Stimulated activated CD8-positive, alpha-beta memory T cell treated with anti-CD3 and anti-CD28 coated beads, Interleukin-4, amount 100 ng/mL, for 1 hour (primary cell): ENCODE measurements around the gene MYMX.
"Not testable (repeated sequence)": the region's sequence is repeated elsewhere in the genome, so short reads cannot be mapped to it uniquely, and the experiment has no call there.

Source experiments
- DNase-seq, 2 donors: peaks; one replicate each; pipeline ENCODE4 v3.0.0-alpha.2; 2020; ENCODE audit warnings: low read depth in 2 of 2, low spot score in 1 of 2

The MYMX gene

GRCh38 chr6:44216677-44217331, at the start of gene MYMX:
MYMX (plus strand) TSS chr6:44216926; CDS start chr6:44217472, 546 bp downstream.
- DNase-seq, result no peak

GRCh38 chr6:44167567-44167966, 49.2 kb upstream of the MYMX start:
- no peak for DNase-seq

DNA sequence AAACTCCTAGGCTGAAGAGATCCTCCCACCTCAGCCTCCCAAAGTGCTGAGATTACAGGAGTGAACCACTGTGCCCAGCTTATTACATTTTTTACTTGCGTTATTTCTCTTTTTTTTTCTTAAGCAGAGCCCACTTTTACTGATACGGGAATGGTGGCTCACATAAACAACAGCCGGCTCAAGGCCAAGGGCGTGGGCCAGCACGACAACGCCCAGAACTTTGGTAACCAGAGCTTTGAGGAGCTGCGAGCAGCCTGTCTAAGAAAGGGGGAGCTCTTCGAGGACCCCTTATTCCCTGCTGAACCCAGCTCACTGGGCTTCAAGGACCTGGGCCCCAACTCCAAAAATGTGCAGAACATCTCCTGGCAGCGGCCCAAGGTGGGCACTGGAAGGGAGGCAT, 47.6 kb upstream of the MYMX start:
- DNase-seq, result no peak

- no peak for DNase-seq
These were observed 46.7 kb upstream of the MYMX start for GRCh38 chr6:44169886-44170570.

DNA sequence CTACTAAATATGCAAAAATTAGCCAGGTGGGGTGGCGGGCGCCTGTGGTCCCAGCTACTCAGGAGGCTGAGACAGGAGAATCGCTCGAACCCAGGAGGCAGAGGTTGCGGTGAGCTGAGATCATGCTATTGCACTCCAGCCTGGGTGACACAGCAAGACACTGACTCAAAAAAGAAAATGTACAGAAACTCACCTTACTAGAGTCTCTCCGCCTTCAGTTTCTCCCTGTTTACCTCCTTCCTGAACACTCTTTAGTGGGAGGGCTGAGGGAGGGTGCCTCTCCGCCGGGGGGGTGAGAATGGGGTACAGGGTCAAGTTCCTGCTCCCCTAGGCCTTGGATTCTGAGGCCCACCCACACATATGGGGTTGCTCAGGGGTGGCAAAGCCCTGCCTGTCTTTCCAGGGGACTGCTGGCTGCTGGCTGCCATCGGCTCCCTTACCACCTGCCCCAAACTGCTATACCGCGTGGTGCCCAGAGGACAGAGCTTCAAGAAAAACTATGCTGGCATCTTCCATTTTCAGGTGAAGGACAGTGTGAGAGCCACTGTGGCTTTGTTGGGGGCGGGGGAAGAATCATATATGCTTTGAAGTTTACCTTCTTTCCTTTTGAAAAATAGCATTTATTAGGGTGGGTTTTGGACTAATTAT, 44.7 kb upstream of the MYMX start:
- DNase-seq, result no peak

- peak; percentile 57 to 64 for DNase-seq
These were observed 43.8 kb upstream of the MYMX start for GRCh38 chr6:44172731-44173500.

- DNase-seq, result no peak
These were observed 40.5 kb upstream of the MYMX start for GRCh38 chr6:44176130-44176761.

GRCh38 chr6:44176762-44177509, 39.8 kb upstream of the MYMX start:
- no peak for DNase-seq

DNA sequence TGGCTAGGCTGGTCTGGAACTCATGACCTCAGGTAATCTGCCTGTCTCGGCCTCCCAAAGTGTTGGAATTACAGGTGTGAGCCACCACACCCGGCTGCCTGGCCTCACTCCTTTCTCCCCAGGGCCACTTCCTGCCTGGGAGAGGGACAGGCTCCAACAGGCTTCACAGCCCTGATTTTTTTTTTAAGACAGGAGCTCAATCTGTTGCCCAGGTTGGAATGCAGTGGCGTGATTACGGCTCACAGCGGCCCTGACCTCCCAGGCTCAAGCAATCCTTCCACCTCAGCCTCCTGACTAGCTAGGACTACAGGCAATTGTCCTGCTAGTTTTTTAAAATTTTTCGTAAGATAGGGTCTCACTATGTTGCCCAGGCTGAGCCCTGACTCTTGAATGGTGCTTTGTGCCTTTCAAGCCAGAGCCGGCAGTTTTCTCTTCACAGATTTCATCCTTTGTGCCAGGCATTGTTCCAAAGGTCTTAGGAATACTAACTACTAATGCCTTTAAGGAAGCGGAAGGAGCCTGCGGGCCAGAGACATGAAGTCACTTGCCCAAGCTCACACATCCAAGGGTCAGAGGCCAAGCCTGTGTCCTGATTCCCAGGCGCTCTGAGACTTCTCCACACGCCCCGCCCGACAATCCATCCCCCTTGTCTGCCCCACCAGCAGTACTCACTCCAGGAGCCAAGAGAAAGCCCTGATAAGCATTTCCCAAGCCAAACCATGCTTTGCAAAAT, 38.9 kb upstream of the MYMX start:
- DNase-seq, result no peak

GRCh38 chr6:44178424-44179071, 38.2 kb upstream of the MYMX start:
- DNase-seq, result no peak

- DNase-seq, result no peak
These were observed 37.6 kb upstream of the MYMX start for GRCh38 chr6:44179072-44179536.

DNA sequence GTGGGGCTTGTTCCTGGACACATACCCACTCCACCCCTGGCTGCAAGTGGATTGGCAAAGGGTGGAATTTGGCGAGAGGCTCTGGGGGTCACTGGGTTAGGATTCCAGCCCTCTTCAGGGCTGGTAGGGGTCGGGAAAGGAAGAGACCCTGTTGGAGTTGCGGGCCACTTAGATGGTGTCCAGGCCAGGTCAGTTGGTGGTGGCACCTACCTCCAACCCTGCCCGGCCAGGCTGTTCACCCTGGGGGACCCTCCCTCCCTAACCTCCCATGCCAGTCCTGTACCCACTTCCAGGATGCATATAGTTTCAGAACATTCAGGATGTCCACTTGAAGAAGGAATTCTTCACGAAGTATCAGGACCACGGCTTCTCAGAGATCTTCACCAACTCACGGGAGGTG, 37.1 kb upstream of the MYMX start:
- DNase-seq, result no peak

DNA sequence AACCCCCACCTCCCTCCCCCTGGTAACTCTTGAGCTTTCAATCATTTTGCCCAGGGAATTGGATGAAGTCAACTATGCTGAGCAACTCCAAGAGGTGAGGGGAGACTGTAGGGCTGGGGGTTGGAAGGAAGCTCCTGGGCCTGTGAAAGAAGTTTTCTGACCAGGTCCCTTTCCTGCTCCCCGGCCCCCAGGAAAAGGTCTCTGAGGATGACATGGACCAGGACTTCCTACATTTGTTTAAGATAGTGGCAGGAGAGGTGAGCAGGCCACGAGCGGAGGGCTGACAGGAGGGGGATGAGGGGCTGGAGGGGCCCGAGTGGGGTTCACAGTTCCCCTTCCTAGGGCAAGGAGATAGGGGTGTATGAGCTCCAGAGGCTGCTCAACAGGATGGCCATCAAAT, 36.3 kb upstream of the MYMX start:
- DNase-seq, result no peak

DNA sequence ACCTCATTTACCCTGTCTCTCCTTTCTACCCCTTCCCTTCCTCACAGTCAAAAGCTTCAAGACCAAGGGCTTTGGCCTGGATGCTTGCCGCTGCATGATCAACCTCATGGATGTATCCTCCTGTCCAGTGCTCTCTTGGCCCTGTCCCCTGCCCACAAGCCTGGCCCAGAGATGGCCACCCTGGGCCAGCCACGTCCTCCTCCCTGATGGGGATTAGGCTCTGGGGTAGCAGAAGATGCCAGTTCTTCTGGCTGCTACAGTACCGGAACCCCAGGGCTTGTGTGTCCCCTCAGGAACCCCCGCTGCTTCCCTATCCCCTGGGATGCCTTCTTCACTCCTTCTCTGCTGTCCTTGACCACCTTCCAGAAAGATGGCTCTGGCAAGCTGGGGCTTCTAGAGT, 35.8 kb upstream of the MYMX start:
- no peak for DNase-seq

DNA sequence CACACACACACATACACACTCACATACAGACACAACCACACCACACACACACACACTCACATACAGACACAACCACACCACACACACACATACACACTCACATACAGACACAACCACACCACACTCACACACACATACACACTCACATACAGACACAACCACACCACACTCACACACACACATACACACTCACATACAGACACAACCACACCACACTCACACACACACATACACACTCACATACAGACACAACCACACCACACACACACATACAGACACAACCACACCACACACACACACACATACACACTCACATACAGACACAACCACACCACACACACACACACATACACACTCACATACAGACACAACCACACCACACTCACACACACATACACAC, 34.9 kb upstream of the MYMX start:
- DNase-seq, result not testable (repeated sequence)

GRCh38 chr6:44182911-44183390, 33.8 kb upstream of the MYMX start:
- DNase-seq, result no peak

DNA sequence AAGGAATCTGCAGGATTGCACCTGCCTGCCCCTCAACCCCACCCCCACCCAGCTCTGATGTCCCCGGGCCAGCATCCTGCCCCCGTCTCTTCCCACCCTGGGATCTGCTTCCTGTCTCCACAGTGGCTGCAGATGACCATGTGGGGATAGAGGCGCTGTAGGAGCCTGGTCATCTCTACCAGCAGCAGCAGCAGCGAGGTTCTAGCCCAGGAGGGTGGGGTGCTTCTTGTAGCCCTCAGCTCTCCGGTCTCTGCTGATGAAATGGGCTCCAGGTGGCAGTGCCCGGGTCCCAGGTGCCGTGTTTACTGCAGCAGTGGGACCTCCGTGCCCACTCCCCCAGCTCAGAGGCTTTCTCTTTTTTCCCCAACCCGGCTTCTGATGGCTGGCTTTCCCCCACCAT, 32.9 kb upstream of the MYMX start:
- no peak for DNase-seq

GRCh38 chr6:44185356-44185755, 31.4 kb upstream of the MYMX start:
- not testable (repeated sequence) for DNase-seq
